Measurements from ENCODE around the gene KMT5B. TPM values are rescaled to one million over a fixed set of nuclear protein-coding genes. Genes with fewer than 3 reads are reported as not detected.

Gene KMT5B
- total and polyA plus RNA-seq, 2 donors from 2014 or later: 15.8 to 54.2 TPM

DNA sequence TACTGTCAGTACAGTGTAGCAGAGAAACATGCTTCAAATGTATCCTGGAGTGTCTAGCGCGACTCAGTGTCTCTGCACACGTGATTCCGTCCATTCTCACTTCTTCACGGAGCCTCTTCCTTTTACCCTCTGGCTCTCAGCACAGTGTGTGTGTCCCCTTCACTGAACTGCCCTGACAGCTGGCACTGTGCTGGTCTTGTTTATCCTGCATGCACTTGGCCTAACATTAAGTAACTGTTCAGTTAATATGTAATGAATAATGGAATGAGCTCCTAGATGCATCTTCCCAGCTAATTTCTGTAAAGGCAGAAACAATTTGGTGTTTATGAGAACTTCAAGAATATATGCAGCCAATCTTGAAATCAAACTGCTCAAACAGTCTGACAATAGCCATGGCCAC lies 44.4 kb downstream of the KMT5B start:
- intact Hi-C loops (cut with DNase I): no loop called here

GRCh38 chr11:68167474-68167873 lies 45.6 kb downstream of the KMT5B start:
- TF ChIP-seq, protein P1, sequence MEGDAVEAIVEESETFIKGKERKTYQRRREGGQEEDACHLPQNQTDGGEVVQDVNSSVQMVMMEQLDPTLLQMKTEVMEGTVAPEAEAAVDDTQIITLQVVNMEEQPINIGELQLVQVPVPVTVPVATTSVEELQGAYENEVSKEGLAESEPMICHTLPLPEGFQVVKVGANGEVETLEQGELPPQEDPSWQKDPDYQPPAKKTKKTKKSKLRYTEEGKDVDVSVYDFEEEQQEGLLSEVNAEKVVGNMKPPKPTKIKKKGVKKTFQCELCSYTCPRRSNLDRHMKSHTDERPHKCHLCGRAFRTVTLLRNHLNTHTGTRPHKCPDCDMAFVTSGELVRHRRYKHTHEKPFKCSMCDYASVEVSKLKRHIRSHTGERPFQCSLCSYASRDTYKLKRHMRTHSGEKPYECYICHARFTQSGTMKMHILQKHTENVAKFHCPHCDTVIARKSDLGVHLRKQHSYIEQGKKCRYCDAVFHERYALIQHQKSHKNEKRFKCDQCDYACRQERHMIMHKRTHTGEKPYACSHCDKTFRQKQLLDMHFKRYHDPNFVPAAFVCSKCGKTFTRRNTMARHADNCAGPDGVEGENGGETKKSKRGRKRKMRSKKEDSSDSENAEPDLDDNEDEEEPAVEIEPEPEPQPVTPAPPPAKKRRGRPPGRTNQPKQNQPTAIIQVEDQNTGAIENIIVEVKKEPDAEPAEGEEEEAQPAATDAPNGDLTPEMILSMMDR (IDR thresholded peaks at IDR 0.05; ENCODE audit: borderline replicate concordance, extremely low read depth, insufficient read depth): no peak
- no peak overlapping the region for H3K9ac ChIP-seq (ENCODE audit: low read length in 3 of 3)
- peaks cover 10 to 31% (median 22%) of the 10 kb centered on the region in 3 donors for H3K36me3 ChIP-seq (ENCODE audit: control insufficient read depth in 2 of 3, insufficient read depth in 3 of 3, low read length in 3 of 3)
- no peaks in the 10 kb centered on the region for H3K9me3 ChIP-seq (ENCODE audit: control insufficient read depth in 2 of 3, insufficient read depth in 1 of 3, low read length in 3 of 3)
- H3K27me3 ChIP-seq (ENCODE audit: control insufficient read depth, insufficient read depth, low read length): no peaks in the 10 kb centered on the region
- FAIRE-seq: no peak
- no peak overlapping the region for H3K27ac ChIP-seq (ENCODE audit: low read depth in 2 of 2, low read length in 2 of 2)
- DNase-seq: no peak
- H3K4me3 ChIP-seq (ENCODE audit: low read length in 3 of 3): no peak overlapping the region
- H3K4me1 ChIP-seq (ENCODE audit: control insufficient read depth in 2 of 3, insufficient read depth in 2 of 3, low read depth in 1 of 3, low read length in 3 of 3): peaks cover 0 to 8% (median 2%) of the 10 kb centered on the region in 3 donors
- intact Hi-C loops (cut with DNase I): no loop called here

More for the DNA sequence above, 44.4 kb downstream of the KMT5B start:
- no peak for FAIRE-seq
- H3K27ac ChIP-seq (ENCODE audit: low read depth in 2 of 2, low read length in 2 of 2): no peak overlapping the region
- no peaks in the 10 kb centered on the region for H3K27me3 ChIP-seq (ENCODE audit: control insufficient read depth, insufficient read depth, low read length)
- peaks cover 0 to 8% (median 2%) of the 10 kb centered on the region in 3 donors for H3K4me1 ChIP-seq (ENCODE audit: control insufficient read depth in 2 of 3, insufficient read depth in 2 of 3, low read depth in 1 of 3, low read length in 3 of 3)
- no peak overlapping the region for H3K4me3 ChIP-seq (ENCODE audit: low read length in 3 of 3)
- no peak overlapping the region for H3K9ac ChIP-seq (ENCODE audit: low read length in 3 of 3)
- TF ChIP-seq, protein P1 (IDR thresholded peaks at IDR 0.05; ENCODE audit: borderline replicate concordance, extremely low read depth, insufficient read depth): no peak
- no peaks in the 10 kb centered on the region for H3K9me3 ChIP-seq (ENCODE audit: control insufficient read depth in 2 of 3, insufficient read depth in 1 of 3, low read length in 3 of 3)
- DNase-seq: peak in 1 of 5 donors; percentile 33
- peaks cover 15 to 42% (median 21%) of the 10 kb centered on the region in 3 donors for H3K36me3 ChIP-seq (ENCODE audit: control insufficient read depth in 2 of 3, insufficient read depth in 3 of 3, low read length in 3 of 3)

DNA sequence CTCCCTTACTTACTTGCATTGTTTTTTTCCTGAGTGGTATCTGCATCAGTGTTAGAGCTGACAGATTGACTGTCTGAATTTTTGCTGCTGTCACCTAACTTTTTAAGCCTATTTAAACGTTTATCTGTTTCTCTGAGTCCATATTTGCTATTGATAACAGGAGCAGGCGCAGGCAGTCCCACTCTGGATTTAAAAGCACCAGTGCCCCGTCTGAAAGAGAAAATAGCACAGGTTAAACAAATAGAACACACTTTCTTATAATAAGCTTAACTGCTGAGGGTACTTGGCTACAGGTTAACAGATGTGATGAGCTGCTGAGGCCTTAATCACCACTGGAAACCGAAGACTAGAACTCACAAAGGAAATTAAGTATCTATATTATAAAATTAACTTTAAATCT lies 46.1 kb downstream of the KMT5B start:
- Histone ChIP-seq H3K27ac (ENCODE audit: low read depth in 2 of 2, low read length in 2 of 2) (no peak overlapping the region), H3K4me1 (ENCODE audit: control insufficient read depth in 2 of 3, insufficient read depth in 2 of 3, low read depth in 1 of 3, low read length in 3 of 3) (peaks cover 0 to 8% (median 2%) of the 10 kb centered on the region in 3 donors), H3K9me3 (ENCODE audit: control insufficient read depth in 2 of 3, insufficient read depth in 1 of 3, low read length in 3 of 3) (no peaks in the 10 kb centered on the region), H3K36me3 (ENCODE audit: control insufficient read depth in 2 of 3, insufficient read depth in 3 of 3, low read length in 3 of 3) (peaks cover 7 to 28% (median 22%) of the 10 kb centered on the region in 3 donors), H3K27me3 (ENCODE audit: control insufficient read depth, insufficient read depth, low read length) (no peaks in the 10 kb centered on the region), H3K4me3 (ENCODE audit: low read length in 3 of 3) (no peak overlapping the region), H3K9ac (ENCODE audit: low read length in 3 of 3) (no peak overlapping the region)
- TF ChIP-seq, protein P1 (IDR thresholded peaks at IDR 0.05; ENCODE audit: borderline replicate concordance, extremely low read depth, insufficient read depth): no peak
- no peak for DNase-seq
- FAIRE-seq: no peak
- intact Hi-C loops (cut with DNase I): no loop called here

DNA sequence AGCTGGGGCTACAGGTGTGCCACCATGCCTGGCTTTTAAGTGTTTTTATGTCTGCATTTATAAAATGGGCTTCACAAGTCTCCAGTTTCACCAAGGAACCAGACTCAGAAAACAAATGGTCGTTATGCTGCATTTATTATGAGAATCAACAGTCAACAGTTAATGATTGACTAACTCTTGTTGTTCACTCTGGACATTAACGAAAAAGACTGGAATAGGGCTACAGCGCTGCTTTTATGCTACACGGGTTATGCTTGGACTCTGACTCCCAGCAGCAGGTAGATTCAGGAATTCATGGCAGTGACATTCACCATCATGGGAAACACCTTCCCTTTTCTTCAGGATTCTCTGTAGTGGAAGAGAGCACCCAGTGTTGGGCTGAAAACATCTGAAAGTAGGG lies 47.5 kb downstream of the KMT5B start:
- Histone ChIP-seq H3K36me3 (ENCODE audit: control insufficient read depth in 2 of 3, insufficient read depth in 3 of 3, low read length in 3 of 3) (peaks cover 7 to 23% (median 22%) of the 10 kb centered on the region in 3 donors), H3K27ac (ENCODE audit: low read depth in 2 of 2, low read length in 2 of 2) (peak overlapping the region; percentile 42 to 45), H3K4me1 (ENCODE audit: control insufficient read depth in 2 of 3, insufficient read depth in 2 of 3, low read depth in 1 of 3, low read length in 3 of 3) (peaks cover 0 to 8% (median 2%) of the 10 kb centered on the region in 3 donors), H3K27me3 (ENCODE audit: control insufficient read depth, insufficient read depth, low read length) (no peaks in the 10 kb centered on the region), H3K9me3 (ENCODE audit: control insufficient read depth in 2 of 3, insufficient read depth in 1 of 3, low read length in 3 of 3) (no peaks in the 10 kb centered on the region), H3K9ac (ENCODE audit: low read length in 3 of 3) (no peak overlapping the region), H3K4me3 (ENCODE audit: low read length in 3 of 3) (no peak overlapping the region)
- TF ChIP-seq, protein P1 (IDR thresholded peaks at IDR 0.05; ENCODE audit: borderline replicate concordance, extremely low read depth, insufficient read depth): no peak
- intact Hi-C loops (cut with DNase I): no loop called here
- no peak for FAIRE-seq
- DNase-seq: peak in 2 of 5 donors; percentile 13 to 18
